Subcutaneous adipose tissue (tissue), 4 donors: Measurements from ENCODE around the gene LIPC. TPM values are rescaled to one million over a fixed set of nuclear protein-coding genes. Genes with fewer than 3 reads are reported as not detected.

Experiments
- total RNA-seq, 4 donors: library from RNA; depleted of rRNA; stranded (reverse); fragments of >200 nt; gene quantifications; one replicate each; pipeline ENCODE4 v1.1.0, GENCODE V29; 2016
- TF ChIP-seq, protein P1 (sequence below): fragments of 450-650 bp; IDR thresholded peaks from one replicate; pipeline ENCODE4 v1.5.1; 2016; ENCODE audit warnings: low read depth, mild to moderate bottlenecking, control low read depth, antibody characterized with exemption, moderate library complexity

LIPC gene
- total RNA-seq, 4 donors from 2014 or later = 0.44 to 0.51 TPM; not detected in 2

DNA sequence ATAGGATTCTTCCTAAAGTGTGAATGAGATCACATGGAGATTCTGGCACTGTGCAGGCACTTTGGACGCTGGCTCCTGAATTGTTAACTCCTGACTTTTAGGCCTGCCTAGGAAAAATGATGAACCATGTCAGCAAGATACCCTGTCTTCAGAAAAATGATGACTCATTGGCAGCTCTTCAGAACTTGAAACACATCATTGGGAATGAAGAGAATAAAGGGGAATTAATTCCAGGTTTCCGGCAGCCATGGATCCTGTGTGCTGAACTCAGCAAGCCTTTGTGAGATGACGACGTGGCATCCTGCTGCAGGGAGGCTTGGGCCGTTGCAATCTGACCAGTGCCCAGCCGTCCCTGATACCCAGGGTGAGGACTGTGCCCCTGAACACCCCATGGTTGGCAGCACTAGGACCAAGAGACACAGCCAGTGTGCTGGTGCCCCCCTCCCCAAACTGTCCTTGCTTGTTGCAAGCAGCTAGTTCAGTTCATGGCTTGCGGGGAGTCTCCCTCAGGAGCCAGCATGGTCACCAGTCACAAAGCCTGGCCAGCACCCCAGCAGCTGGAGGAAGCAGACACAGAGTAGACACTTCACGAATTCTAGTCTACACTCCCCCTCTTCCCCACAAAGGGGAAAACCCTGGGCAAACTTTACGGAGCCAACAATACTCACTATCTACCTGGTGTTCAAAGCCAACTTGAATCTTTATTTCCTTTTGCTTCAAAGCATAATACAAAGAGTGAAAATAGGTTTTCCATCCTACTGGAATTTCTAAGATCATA lies 7.8 kb upstream of the LIPC start:
- TF ChIP-seq, protein P1, sequence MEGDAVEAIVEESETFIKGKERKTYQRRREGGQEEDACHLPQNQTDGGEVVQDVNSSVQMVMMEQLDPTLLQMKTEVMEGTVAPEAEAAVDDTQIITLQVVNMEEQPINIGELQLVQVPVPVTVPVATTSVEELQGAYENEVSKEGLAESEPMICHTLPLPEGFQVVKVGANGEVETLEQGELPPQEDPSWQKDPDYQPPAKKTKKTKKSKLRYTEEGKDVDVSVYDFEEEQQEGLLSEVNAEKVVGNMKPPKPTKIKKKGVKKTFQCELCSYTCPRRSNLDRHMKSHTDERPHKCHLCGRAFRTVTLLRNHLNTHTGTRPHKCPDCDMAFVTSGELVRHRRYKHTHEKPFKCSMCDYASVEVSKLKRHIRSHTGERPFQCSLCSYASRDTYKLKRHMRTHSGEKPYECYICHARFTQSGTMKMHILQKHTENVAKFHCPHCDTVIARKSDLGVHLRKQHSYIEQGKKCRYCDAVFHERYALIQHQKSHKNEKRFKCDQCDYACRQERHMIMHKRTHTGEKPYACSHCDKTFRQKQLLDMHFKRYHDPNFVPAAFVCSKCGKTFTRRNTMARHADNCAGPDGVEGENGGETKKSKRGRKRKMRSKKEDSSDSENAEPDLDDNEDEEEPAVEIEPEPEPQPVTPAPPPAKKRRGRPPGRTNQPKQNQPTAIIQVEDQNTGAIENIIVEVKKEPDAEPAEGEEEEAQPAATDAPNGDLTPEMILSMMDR = no peak

GRCh38 chr15:58424722-58425121 lies 7.1 kb upstream of the LIPC start:
- TF ChIP-seq, protein P1 = no peak

DNA sequence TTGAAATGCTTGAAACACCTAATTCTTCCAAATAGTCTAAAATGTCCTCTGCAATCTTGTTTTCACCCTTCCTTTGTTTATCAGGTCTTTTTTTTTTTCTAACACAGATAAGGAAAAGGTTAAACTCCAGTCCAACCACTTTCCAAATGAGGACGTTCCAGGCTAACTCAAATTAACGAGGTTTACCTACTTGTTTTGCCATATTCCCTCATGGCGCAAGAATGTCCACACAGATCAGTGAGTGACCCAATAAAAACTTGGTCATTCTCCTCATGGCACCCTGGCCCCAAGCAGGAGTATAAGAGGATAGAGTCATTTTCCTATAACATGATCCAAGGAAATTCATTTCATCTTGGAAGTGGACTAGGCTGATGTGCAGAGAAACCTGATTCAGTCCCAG lies 6.6 kb upstream of the LIPC start:
- TF ChIP-seq, protein P1 = no peak

DNA sequence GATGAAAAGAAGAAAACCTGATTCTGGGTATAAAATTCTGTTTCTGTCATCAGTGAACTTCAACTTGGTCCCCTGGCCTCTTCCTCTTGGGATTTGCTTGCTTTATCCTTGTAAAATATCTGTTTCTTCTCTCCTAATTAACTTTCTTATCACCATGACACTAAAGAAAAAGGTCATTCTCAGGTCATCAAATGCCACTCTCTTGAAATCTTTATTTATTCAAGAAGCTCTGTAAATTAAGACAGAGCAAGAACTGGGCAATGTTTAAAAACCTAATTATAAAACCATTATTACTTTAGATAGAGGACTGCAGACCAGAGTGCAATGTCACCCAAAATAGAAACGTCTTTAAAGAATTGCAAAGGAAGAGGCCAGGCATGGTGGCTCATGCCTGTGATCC lies 6.0 kb upstream of the LIPC start:
- TF ChIP-seq, protein P1 = no peak

DNA sequence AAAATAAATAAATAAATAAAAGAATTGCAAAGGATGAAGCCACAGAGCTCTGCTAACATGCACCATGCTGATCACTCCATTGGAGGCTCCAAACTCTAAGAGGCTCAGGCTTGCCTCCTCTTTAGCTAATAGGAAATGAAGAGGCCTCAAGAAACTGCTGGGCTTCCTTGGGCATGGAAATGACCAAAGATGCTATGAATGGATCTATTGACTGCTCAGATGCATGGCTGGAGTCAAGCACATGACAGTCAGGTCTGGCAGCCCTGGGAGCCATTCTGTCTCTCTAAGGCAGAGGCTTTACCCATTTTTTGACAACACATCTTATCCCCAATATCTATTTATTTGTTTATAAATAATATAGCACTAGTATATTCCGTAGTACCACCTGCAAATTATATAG lies 5.3 kb upstream of the LIPC start:
- TF ChIP-seq, protein P1 = no peak

GRCh38 chr15:58427987-58428386 lies 3.8 kb upstream of the LIPC start:
- TF ChIP-seq, protein P1 = no peak

GRCh38 chr15:58430224-58430787 lies 1.5 kb upstream of the LIPC start:
- TF ChIP-seq, protein P1 = no peak
